ENCODE data around the gene PTPN4. TPM values are rescaled to one million over a fixed set of nuclear protein-coding genes. Genes with fewer than 3 reads are reported as not detected.

PTPN4 gene
- polyA plus RNA-seq, 1 donor from 2014 or later = 22.0 TPM

DNA sequence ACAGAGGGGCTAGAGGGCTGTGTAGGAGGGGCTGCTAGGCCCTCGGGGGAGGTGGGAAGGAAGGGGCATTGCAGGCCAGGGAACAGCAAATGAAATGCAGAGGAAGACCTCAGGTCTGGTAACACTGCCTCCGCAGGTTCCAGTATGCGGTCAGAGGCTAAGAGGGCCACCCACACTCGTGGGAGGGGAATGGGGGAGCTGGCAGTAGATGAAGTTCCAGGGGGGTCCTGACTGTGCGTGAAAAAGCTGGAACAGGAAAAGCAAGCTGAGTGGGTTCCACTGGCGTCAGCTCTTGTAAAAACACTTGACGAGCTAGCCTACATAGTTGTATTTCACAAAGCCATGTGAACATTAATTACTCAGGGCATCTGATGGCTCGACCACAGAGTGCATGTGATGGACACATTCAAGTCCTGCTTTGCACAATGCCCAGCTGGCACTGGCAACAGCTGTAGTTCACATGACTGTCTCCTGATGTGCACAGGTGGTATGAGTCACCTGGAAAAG, 29.0 kb upstream of the PTPN4 start:
- Histone ChIP-seq H3K27ac (ENCODE audit: low read length) (no peak overlapping the region), H3K36me3 (ENCODE audit: insufficient read depth, low read length) (no peaks in the 10 kb centered on the region), H3K4me3 (ENCODE audit: low read length) (no peak overlapping the region), H3K9me2 (ENCODE audit: insufficient read depth, low read length) (no peaks in the 10 kb centered on the region), H2AFZ (ENCODE audit: low read depth, low read length) (no peak overlapping the region), H3K9ac (ENCODE audit: low read length) (no peak overlapping the region), H3K9me3 (ENCODE audit: low read length) (no peaks in the 10 kb centered on the region), H3K27me3 (ENCODE audit: insufficient read depth, low read depth, low read length) (no peaks in the 10 kb centered on the region), H3K79me2 (replicated peaks; ENCODE audit: insufficient read depth, low read length) (no peaks in the 10 kb centered on the region), H4K20me1 (ENCODE audit: insufficient read depth) (no peaks in the 10 kb centered on the region), H3K4me2 (ENCODE audit: low read length) (no peak overlapping the region), H3F3A (ENCODE audit: insufficient read depth, low read length, poor library complexity, severe bottlenecking) (no peaks in the 10 kb centered on the region)
- no peak for TF ChIP-seq EP300 (conservative IDR thresholded peaks at IDR 0.05; ENCODE audit: poor library complexity, severe bottlenecking)
- TF ChIP-seq, protein P1, sequence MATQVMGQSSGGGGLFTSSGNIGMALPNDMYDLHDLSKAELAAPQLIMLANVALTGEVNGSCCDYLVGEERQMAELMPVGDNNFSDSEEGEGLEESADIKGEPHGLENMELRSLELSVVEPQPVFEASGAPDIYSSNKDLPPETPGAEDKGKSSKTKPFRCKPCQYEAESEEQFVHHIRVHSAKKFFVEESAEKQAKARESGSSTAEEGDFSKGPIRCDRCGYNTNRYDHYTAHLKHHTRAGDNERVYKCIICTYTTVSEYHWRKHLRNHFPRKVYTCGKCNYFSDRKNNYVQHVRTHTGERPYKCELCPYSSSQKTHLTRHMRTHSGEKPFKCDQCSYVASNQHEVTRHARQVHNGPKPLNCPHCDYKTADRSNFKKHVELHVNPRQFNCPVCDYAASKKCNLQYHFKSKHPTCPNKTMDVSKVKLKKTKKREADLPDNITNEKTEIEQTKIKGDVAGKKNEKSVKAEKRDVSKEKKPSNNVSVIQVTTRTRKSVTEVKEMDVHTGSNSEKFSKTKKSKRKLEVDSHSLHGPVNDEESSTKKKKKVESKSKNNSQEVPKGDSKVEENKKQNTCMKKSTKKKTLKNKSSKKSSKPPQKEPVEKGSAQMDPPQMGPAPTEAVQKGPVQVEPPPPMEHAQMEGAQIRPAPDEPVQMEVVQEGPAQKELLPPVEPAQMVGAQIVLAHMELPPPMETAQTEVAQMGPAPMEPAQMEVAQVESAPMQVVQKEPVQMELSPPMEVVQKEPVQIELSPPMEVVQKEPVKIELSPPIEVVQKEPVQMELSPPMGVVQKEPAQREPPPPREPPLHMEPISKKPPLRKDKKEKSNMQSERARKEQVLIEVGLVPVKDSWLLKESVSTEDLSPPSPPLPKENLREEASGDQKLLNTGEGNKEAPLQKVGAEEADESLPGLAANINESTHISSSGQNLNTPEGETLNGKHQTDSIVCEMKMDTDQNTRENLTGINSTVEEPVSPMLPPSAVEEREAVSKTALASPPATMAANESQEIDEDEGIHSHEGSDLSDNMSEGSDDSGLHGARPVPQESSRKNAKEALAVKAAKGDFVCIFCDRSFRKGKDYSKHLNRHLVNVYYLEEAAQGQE (IDR thresholded peaks at IDR 0.05; ENCODE audit: borderline replicate concordance) = no peak
- no peak for TF ChIP-seq EZH2 (IDR thresholded peaks at IDR 0.05; ENCODE audit: borderline replicate concordance, insufficient read depth, low read length, poor library complexity, severe bottlenecking)
- TF ChIP-seq, protein P2, sequence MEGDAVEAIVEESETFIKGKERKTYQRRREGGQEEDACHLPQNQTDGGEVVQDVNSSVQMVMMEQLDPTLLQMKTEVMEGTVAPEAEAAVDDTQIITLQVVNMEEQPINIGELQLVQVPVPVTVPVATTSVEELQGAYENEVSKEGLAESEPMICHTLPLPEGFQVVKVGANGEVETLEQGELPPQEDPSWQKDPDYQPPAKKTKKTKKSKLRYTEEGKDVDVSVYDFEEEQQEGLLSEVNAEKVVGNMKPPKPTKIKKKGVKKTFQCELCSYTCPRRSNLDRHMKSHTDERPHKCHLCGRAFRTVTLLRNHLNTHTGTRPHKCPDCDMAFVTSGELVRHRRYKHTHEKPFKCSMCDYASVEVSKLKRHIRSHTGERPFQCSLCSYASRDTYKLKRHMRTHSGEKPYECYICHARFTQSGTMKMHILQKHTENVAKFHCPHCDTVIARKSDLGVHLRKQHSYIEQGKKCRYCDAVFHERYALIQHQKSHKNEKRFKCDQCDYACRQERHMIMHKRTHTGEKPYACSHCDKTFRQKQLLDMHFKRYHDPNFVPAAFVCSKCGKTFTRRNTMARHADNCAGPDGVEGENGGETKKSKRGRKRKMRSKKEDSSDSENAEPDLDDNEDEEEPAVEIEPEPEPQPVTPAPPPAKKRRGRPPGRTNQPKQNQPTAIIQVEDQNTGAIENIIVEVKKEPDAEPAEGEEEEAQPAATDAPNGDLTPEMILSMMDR (IDR thresholded peaks at IDR 0.05; ENCODE audit: poor library complexity, severe bottlenecking) = no peak
- no peak for TF ChIP-seq POLR2AphosphoS5 (IDR thresholded peaks at IDR 0.05)
- TF ChIP-seq SMC3 (conservative IDR thresholded peaks at IDR 0.05; ENCODE audit: poor library complexity) = no peak
- TF ChIP-seq MXI1 (conservative IDR thresholded peaks at IDR 0.05; ENCODE audit: poor library complexity, severe bottlenecking) = no peak
- TF ChIP-seq RAD21 (conservative IDR thresholded peaks at IDR 0.05) = no peak
- no peak for TF ChIP-seq TAF1 (IDR thresholded peaks at IDR 0.05; ENCODE audit: low read depth)

DNA sequence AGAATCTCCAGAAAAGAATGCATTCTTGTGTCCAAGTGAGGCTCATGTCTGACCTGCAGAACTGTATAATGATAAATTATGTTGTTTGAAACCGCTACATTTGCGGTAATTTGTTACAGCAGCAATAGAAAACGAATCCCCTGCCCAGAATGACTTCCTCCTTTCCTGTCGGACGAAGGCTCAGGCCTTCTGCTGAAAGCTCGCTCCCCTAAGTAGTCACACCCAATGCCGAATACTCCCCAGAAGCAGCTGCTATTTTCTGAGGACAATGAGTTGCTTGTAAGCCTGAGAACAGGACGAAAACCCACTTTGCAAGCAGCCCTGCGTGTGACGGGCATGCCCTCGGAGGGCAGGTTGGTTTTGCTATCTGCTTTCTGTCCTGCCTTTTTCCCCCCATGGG, 27.7 kb upstream of the PTPN4 start:
- no peak overlapping the region for H2AFZ ChIP-seq (ENCODE audit: low read depth, low read length)
- H3K79me2 ChIP-seq (replicated peaks; ENCODE audit: insufficient read depth, low read length) = no peaks in the 10 kb centered on the region
- TF ChIP-seq POLR2AphosphoS5 (IDR thresholded peaks at IDR 0.05) (no peak), EZH2 (IDR thresholded peaks at IDR 0.05; ENCODE audit: borderline replicate concordance, insufficient read depth, low read length, poor library complexity, severe bottlenecking) (no peak), RAD21 (conservative IDR thresholded peaks at IDR 0.05) (no peak), MXI1 (conservative IDR thresholded peaks at IDR 0.05; ENCODE audit: poor library complexity, severe bottlenecking) (no peak), SMC3 (conservative IDR thresholded peaks at IDR 0.05; ENCODE audit: poor library complexity) (no peak), TAF1 (IDR thresholded peaks at IDR 0.05; ENCODE audit: low read depth) (no peak)
- TF ChIP-seq, protein P1 (IDR thresholded peaks at IDR 0.05; ENCODE audit: borderline replicate concordance) = no peak
- no peak overlapping the region for H3K27ac ChIP-seq (ENCODE audit: low read length)
- no peaks in the 10 kb centered on the region for H4K20me1 ChIP-seq (ENCODE audit: insufficient read depth)
- no peak overlapping the region for H3K4me2 ChIP-seq (ENCODE audit: low read length)
- no peak overlapping the region for H3K4me3 ChIP-seq (ENCODE audit: low read length)
- H3K9me2 ChIP-seq (ENCODE audit: insufficient read depth, low read length) = no peaks in the 10 kb centered on the region
- H3K9me3 ChIP-seq (ENCODE audit: low read length) = no peaks in the 10 kb centered on the region
- no peaks in the 10 kb centered on the region for H3K27me3 ChIP-seq (ENCODE audit: insufficient read depth, low read depth, low read length)
- no peak overlapping the region for H3K9ac ChIP-seq (ENCODE audit: low read length)
- H3K36me3 ChIP-seq (ENCODE audit: insufficient read depth, low read length) = no peaks in the 10 kb centered on the region
- H3F3A ChIP-seq (ENCODE audit: insufficient read depth, low read length, poor library complexity, severe bottlenecking) = no peaks in the 10 kb centered on the region

All from neural cell (in vitro differentiated cells).